PC-3 (cell line): ENCODE results near the gene CTNNA2. TPM values are rescaled to one million over a fixed set of nuclear protein-coding genes. Genes with fewer than 3 reads are reported as not detected.

Experiments
- ATAC-seq: fragments of 200-7000 bp; cut with Tn5 transposase; 2 replicates; pipeline ENCODE4 v1.9.1; 2020; ENCODE audit warnings: mild to moderate bottlenecking, moderate library complexity
- BruUV-seq: library from RNA; stranded (reverse); fragments of 400-500 nt; replicated peaks from 2 replicates; lab custom pipeline; 2021; lab: Mats Ljungman, UMichigan
- CTCF ChIA-PET: fragments of 300-600 bp; sonication (Branson Sonifier 250); formaldehyde crosslinking; loops from one replicate; lab custom pipeline; 2022; ENCODE audit warnings: antibody characterized with exemption; lab: Charles Lee
- POLR2A ChIA-PET: fragments of 300-600 bp; sonication (Branson Sonifier 250); formaldehyde crosslinking; loops from one replicate; lab custom pipeline; 2022; ENCODE audit warnings: antibody characterized with exemption; ENCODE audit not compliant: unreplicated experiment; lab: Charles Lee
- DNase-seq: peaks from one replicate; pipeline ENCODE4 v3.0.0-alpha.2; 2015
- H2AFZ ChIP-seq: fragments of 300-600 bp; sonication (generic); 2 replicates; pipeline ENCODE4 v1.6.0; 2016; ENCODE audit warnings: antibody characterized with exemption, low read length
- H3F3A ChIP-seq: fragments of 300-600 bp; sonication (generic); one replicate; pipeline ENCODE4 v1.6.0; 2017; ENCODE audit warnings: antibody characterized with exemption, low read length, control low read depth, mild to moderate bottlenecking; ENCODE audit not compliant: unreplicated experiment
- H3K27ac ChIP-seq: fragments of 300-600 bp; sonication (generic); 2 replicates; pipeline ENCODE4 v1.5.1; 2016; ENCODE audit warnings: mild to moderate bottlenecking, low read length
- H3K27me3 ChIP-seq: fragments of 300-600 bp; sonication (generic); 2 replicates; pipeline ENCODE4 v1.6.1; 2016; ENCODE audit warnings: low read length, mixed read lengths
- H3K36me3 ChIP-seq: fragments of 300-600 bp; sonication (generic); 2 replicates; pipeline ENCODE4 v1.6.1; 2016; ENCODE audit warnings: low read depth, mixed run types, low read length, mixed read lengths
- H3K4me1 ChIP-seq: fragments of 300-600 bp; sonication (generic); 2 replicates; pipeline ENCODE4 v1.5.1; 2016; ENCODE audit warnings: low read length; ENCODE audit not compliant: insufficient read depth
- H3K4me2 ChIP-seq: fragments of 300-600 bp; sonication (generic); 2 replicates; pipeline ENCODE4 v1.6.0; 2016; ENCODE audit warnings: low read length
- H3K4me3 ChIP-seq: fragments of 300-600 bp; sonication (generic); 2 replicates; pipeline ENCODE4 v1.5.1; 2016; ENCODE audit warnings: mild to moderate bottlenecking, low read length, mixed read lengths
- H3K79me2 ChIP-seq: fragments of 300-600 bp; sonication (generic); 2 replicates; pipeline ENCODE4 v1.6.1; 2017; ENCODE audit warnings: low read length, mixed read lengths
- H3K9ac ChIP-seq: fragments of 300-600 bp; sonication (generic); 2 replicates; pipeline ENCODE4 v1.6.0; 2016; ENCODE audit warnings: mild to moderate bottlenecking, low read length
- H3K9me2 ChIP-seq: fragments of 300-600 bp; sonication (generic); replicated peaks from 2 replicates; pipeline ENCODE4 v1.6.1; 2016; ENCODE audit warnings: mixed run types, low read length, mixed read lengths
- H3K9me3 ChIP-seq: fragments of 300-600 bp; sonication (generic); 2 replicates; pipeline ENCODE4 v1.6.1; 2016; ENCODE audit warnings: low read length, mixed read lengths
- H4K20me1 ChIP-seq: fragments of 300-600 bp; sonication (generic); 2 replicates; pipeline ENCODE4 v1.6.1; 2016; ENCODE audit warnings: low read length, mixed read lengths
- EZH2 ChIP-seq: fragments of 300-600 bp; sonication (generic); IDR thresholded peaks from one replicate; pipeline ENCODE4 v1.6.1; 2017; ENCODE audit warnings: antibody characterized with exemption, mild to moderate bottlenecking, low read length; ENCODE audit not compliant: unreplicated experiment
- EZH2phosphoT487 ChIP-seq: fragments of 300-600 bp; sonication (generic); IDR thresholded peaks from 2 replicates; pipeline ENCODE4 v1.6.1; 2018; ENCODE audit warnings: mild to moderate bottlenecking, antibody characterized with exemption, low read length, borderline replicate concordance
- intact Hi-C: fragments of 100-400 bp; cut with micrococcal nuclease; formaldehyde crosslinking; loops from 2 replicates; pipeline ENCODE4 v1.9.0; 2023
- total RNA-seq: library from RNA; depleted of rRNA; stranded (reverse); fragments of >200 nt; gene quantifications from 2 replicates; pipeline ENCODE4 v1.2.3, GENCODE V29; 2014
- TF ChIP-seq, protein P1 (sequence below): fragments of 300-600 bp; sonication (generic); conservative IDR thresholded peaks from 2 replicates; pipeline ENCODE4 v1.5.1; 2017; ENCODE audit warnings: antibody characterized with exemption, low read depth, mild to moderate bottlenecking, low read length

CTNNA2 gene
- total RNA-seq, 1 experiment from 2014 or later, result not detected

- ATAC-seq (no peak), DNase-seq (no peak)
- Histone ChIP-seq H3K27ac (no peak overlapping the region), H3K4me3 (no peak overlapping the region), H3K79me2 (no peaks in the 10 kb centered on the region), H3K4me2 (no peak overlapping the region), H3F3A (no peaks in the 10 kb centered on the region), H3K36me3 (no peaks in the 10 kb centered on the region), H3K9me3 (no peaks in the 10 kb centered on the region; the same call in 1 of the 2 replicates), H3K9me2 (no peaks in the 10 kb centered on the region), H3K4me1 (no peaks in the 10 kb centered on the region), H2AFZ (no peak overlapping the region), H3K9ac (no peak overlapping the region), H3K27me3 (no peaks in the 10 kb centered on the region), H4K20me1 (no peaks in the 10 kb centered on the region)
- no TSS peak for BruUV-seq
- CTCF ChIA-PET, result no interaction called here
- POLR2A ChIA-PET, result no interaction called here
- intact Hi-C loops, result no loop called here
- TF ChIP-seq, protein P1, sequence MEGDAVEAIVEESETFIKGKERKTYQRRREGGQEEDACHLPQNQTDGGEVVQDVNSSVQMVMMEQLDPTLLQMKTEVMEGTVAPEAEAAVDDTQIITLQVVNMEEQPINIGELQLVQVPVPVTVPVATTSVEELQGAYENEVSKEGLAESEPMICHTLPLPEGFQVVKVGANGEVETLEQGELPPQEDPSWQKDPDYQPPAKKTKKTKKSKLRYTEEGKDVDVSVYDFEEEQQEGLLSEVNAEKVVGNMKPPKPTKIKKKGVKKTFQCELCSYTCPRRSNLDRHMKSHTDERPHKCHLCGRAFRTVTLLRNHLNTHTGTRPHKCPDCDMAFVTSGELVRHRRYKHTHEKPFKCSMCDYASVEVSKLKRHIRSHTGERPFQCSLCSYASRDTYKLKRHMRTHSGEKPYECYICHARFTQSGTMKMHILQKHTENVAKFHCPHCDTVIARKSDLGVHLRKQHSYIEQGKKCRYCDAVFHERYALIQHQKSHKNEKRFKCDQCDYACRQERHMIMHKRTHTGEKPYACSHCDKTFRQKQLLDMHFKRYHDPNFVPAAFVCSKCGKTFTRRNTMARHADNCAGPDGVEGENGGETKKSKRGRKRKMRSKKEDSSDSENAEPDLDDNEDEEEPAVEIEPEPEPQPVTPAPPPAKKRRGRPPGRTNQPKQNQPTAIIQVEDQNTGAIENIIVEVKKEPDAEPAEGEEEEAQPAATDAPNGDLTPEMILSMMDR, result no peak
- TF ChIP-seq EZH2phosphoT487 (no peak), EZH2 (no peak)
These were observed 879.6 kb downstream of the CTNNA2 start for GRCh38 chr2:80392441-80392840.

DNA sequence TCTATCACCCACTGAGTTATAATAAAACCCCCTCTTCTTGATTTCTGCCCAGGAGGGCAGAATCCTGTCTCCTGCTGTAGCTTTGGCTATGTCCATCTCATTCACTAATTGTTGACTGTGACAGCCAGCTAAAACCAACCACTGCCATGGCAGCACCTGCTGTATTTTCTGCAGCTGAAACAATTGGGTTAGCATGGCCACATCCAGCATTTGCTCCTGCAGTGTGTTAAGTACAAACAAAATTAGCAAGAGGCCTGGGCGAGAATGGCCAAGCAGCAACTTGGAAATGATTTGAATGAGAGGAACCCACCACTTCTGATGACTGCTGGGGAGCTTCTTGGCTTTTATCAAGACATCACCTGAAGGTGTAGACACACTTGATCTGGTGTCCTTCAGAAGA lies 881.1 kb downstream of the CTNNA2 start:
- TF ChIP-seq, protein P1, result no peak
- TF ChIP-seq EZH2phosphoT487 (no peak), EZH2 (no peak)
- H3K79me2 ChIP-seq, result no peaks in the 10 kb centered on the region
- no peak overlapping the region for H3K9ac ChIP-seq
- no peaks in the 10 kb centered on the region for H3K36me3 ChIP-seq
- no peak overlapping the region for H3K4me2 ChIP-seq
- intact Hi-C loops, result no loop called here
- no peak overlapping the region for H3K4me3 ChIP-seq
- H3F3A ChIP-seq, result no peaks in the 10 kb centered on the region
- H3K4me1 ChIP-seq, result no peaks in the 10 kb centered on the region
- H3K9me3 ChIP-seq, result no peaks in the 10 kb centered on the region; the same call in 1 of the 2 replicates
- ChIA-PET POLR2A (no interaction called here), CTCF (no interaction called here)
- H3K27me3 ChIP-seq, result no peaks in the 10 kb centered on the region
- no peaks in the 10 kb centered on the region for H4K20me1 ChIP-seq
- no peaks in the 10 kb centered on the region for H3K9me2 ChIP-seq
- DNase-seq (no peak), ATAC-seq (no peak)
- no peak overlapping the region for H2AFZ ChIP-seq
- no TSS peak for BruUV-seq
- no peak overlapping the region for H3K27ac ChIP-seq

GRCh38 chr2:80395251-80395650 lies 882.4 kb downstream of the CTNNA2 start:
- CTCF ChIA-PET, result no interaction called here
- intact Hi-C loops, result no loop called here
- H2AFZ ChIP-seq, result no peak overlapping the region
- H3K36me3 ChIP-seq, result no peaks in the 10 kb centered on the region
- no peaks in the 10 kb centered on the region; the same call in 1 of the 2 replicates for H3K9me3 ChIP-seq
- no peak for ATAC-seq
- H3K9ac ChIP-seq, result no peak overlapping the region
- no peak for DNase-seq
- H3K4me2 ChIP-seq, result no peak overlapping the region
- H4K20me1 ChIP-seq, result no peaks in the 10 kb centered on the region
- no peak overlapping the region for H3K4me3 ChIP-seq
- no peaks in the 10 kb centered on the region for H3K9me2 ChIP-seq
- H3K27me3 ChIP-seq, result no peaks in the 10 kb centered on the region
- no peaks in the 10 kb centered on the region for H3K79me2 ChIP-seq
- TF ChIP-seq, protein P1, result no peak
- TF ChIP-seq EZH2 (no peak), EZH2phosphoT487 (no peak)
- H3K4me1 ChIP-seq, result no peaks in the 10 kb centered on the region
- no peaks in the 10 kb centered on the region for H3F3A ChIP-seq
- BruUV-seq, result no TSS peak
- POLR2A ChIA-PET, result no interaction called here
- no peak overlapping the region for H3K27ac ChIP-seq
